Endothelial cell of umbilical vein (primary cell): ENCODE results near the gene ADARB2. TPM values are rescaled to one million over a fixed set of nuclear protein-coding genes. Genes with fewer than 3 reads are reported as not detected.

ENCODE experiments used
- BruUV-seq: library from RNA; stranded (reverse); fragments of 400-500 nt; replicated peaks from 2 replicates; lab custom pipeline; 2021; lab: Mats Ljungman, UMichigan
- CTCF ChIA-PET: fragments of 300-600, 350-600 bp; sonication (Branson Sonifier 250); formaldehyde crosslinking; loops from one replicate; lab custom pipeline; 2021; ENCODE audit warnings: antibody characterized with exemption, inconsistent platforms; lab: Charles Lee
- POLR2A ChIA-PET: fragments of 300-600, 350-600 bp; sonication (Branson Sonifier 250); formaldehyde crosslinking; loops from one replicate; lab custom pipeline; 2021; ENCODE audit warnings: antibody characterized with exemption, inconsistent platforms; lab: Charles Lee
- DNase-seq: peaks from one replicate; pipeline ENCODE4 v3.0.0-alpha.2; 2011; ENCODE audit warnings: low read depth, low spot score
- FAIRE-seq: peaks from 2 replicates; lab custom pipeline; 2011; peaks lifted over from hg19 to GRCh38; lab: Jason Lieb, UNC
- H2AFZ ChIP-seq: 2 replicates; pipeline ENCODE4 v1.6.0; 2012; ENCODE audit warnings: low read depth, low read length, control low read depth, inconsistent platforms
- H3K27ac ChIP-seq: 2 replicates; pipeline ENCODE4 v1.5.1; 2011; ENCODE audit warnings: low read depth, mild to moderate bottlenecking, control low read depth, low read length, moderate library complexity; ENCODE audit not compliant: insufficient read depth
- H3K27me3 ChIP-seq, 2 experiments: 2 replicates each; pipeline versions ENCODE4 v1.6.0 to v1.6.1; 2011; ENCODE audit warnings: low read length in 2 of 2, mixed read lengths in 1 of 2; ENCODE audit not compliant: control insufficient read depth in 2 of 2, insufficient read depth in 2 of 2
- H3K36me3 ChIP-seq, 2 experiments: 2 replicates in 1 of 2; 3 replicates in 1 of 2; pipeline ENCODE4 v1.5.1; 2011; ENCODE audit warnings: low read length in 2 of 2, mild to moderate bottlenecking in 1 of 2, moderate library complexity in 1 of 2; ENCODE audit not compliant: control insufficient read depth in 2 of 2, insufficient read depth in 2 of 2; ENCODE audit errors: extremely low read depth in 1 of 2
- H3K4me1 ChIP-seq: 3 replicates; pipeline ENCODE4 v1.5.1; 2011; ENCODE audit warnings: mild to moderate bottlenecking, low read length; ENCODE audit not compliant: control insufficient read depth, insufficient read depth; ENCODE audit errors: extremely low read depth
- H3K4me2 ChIP-seq: 2 replicates; pipeline ENCODE4 v1.6.1; 2011; ENCODE audit warnings: low read length, control low read depth, mixed read lengths; ENCODE audit not compliant: insufficient read depth
- H3K4me3 ChIP-seq, 3 experiments: fragments of 200-600 bp in 1 of 3; sonication (generic), shearing (Covaris generic) in 1 of 3; replicated peaks in 1 of 3; 2 replicates each; pipeline ENCODE4 v1.5.1; 2011 to 2016; ENCODE audit warnings: control low read depth in 3 of 3, low read length in 3 of 3, mild to moderate bottlenecking in 2 of 3, inconsistent platforms in 1 of 3, low read depth in 1 of 3, moderate library complexity in 1 of 3; ENCODE audit not compliant: insufficient read depth in 1 of 3
- H3K79me2 ChIP-seq: 2 replicates; pipeline ENCODE4 v1.6.0; 2012; ENCODE audit warnings: low read length, inconsistent platforms; ENCODE audit not compliant: control insufficient read depth, insufficient read depth
- H3K9ac ChIP-seq: replicated peaks from 2 replicates; pipeline ENCODE3; 2011; ENCODE audit warnings: low read length, control low read depth; ENCODE audit not compliant: insufficient read depth; ENCODE audit errors: extremely low read depth
- H3K9me1 ChIP-seq: replicated peaks from 3 replicates; pipeline ENCODE4 v1.6.0; 2011; ENCODE audit warnings: mild to moderate bottlenecking, low read length; ENCODE audit not compliant: control insufficient read depth, insufficient read depth; ENCODE audit errors: extremely low read depth
- H3K9me3 ChIP-seq: replicated peaks from 2 replicates; pipeline ENCODE4 v1.5.1; 2012; ENCODE audit warnings: low read length, inconsistent platforms; ENCODE audit not compliant: control insufficient read depth, insufficient read depth
- H4K20me1 ChIP-seq: replicated peaks from 2 replicates; pipeline ENCODE3; 2011; ENCODE audit warnings: mild to moderate bottlenecking, low read length; ENCODE audit not compliant: control insufficient read depth, insufficient read depth; ENCODE audit errors: extremely low read depth
- CTCF ChIP-seq, 2 donors: IDR thresholded peaks; 1 replicate in 1 of 2; 2 replicates in 1 of 2; pipeline ENCODE4 v1.5.1; 2011; ENCODE audit warnings: low read length in 2 of 2, mild to moderate bottlenecking in 2 of 2, moderate library complexity in 2 of 2, control low read depth in 1 of 2, inconsistent platforms in 1 of 2, low read depth in 1 of 2; ENCODE audit not compliant: insufficient read depth in 1 of 2; ENCODE audit errors: extremely low read depth in 1 of 2
- EZH2 ChIP-seq: IDR thresholded peaks from 2 replicates; pipeline ENCODE4 v1.6.1; 2012; ENCODE audit warnings: borderline replicate concordance, low read depth, mild to moderate bottlenecking, moderate library complexity, low read length, inconsistent platforms; ENCODE audit not compliant: severe bottlenecking
- FOS ChIP-seq: IDR thresholded peaks from 2 replicates; pipeline ENCODE4 v1.6.1; 2011; ENCODE audit warnings: mild to moderate bottlenecking, low read length, moderate library complexity, borderline replicate concordance; ENCODE audit not compliant: insufficient read depth
- GATA2 ChIP-seq: IDR thresholded peaks from 2 replicates; pipeline ENCODE4 v1.7.0; 2011; ENCODE audit warnings: low read depth, mild to moderate bottlenecking, moderate library complexity, mixed read lengths, low read length; ENCODE audit not compliant: insufficient read length, insufficient read depth
- JUN ChIP-seq: IDR thresholded peaks from 2 replicates; pipeline ENCODE4 v1.6.1; 2011; ENCODE audit warnings: borderline replicate concordance, low read depth; ENCODE audit not compliant: insufficient read length, insufficient read depth
- MAX ChIP-seq: IDR thresholded peaks from 2 replicates; pipeline ENCODE4 v1.6.1; 2011; ENCODE audit not compliant: insufficient read depth, insufficient read length
- MYC ChIP-seq: IDR thresholded peaks from one replicate; pipeline ENCODE4 v1.6.1; 2011; ENCODE audit warnings: mild to moderate bottlenecking, low read depth, low read length
- POLR2A ChIP-seq: IDR thresholded peaks from 2 replicates; pipeline ENCODE4 v1.6.1; 2012; ENCODE audit warnings: low read depth, mild to moderate bottlenecking, control low read depth, low read length
- POLR2AphosphoS5 ChIP-seq: IDR thresholded peaks from 2 replicates; pipeline ENCODE4 v1.6.1; 2012; ENCODE audit warnings: low read depth, mild to moderate bottlenecking, control low read depth, low read length, moderate library complexity; ENCODE audit not compliant: insufficient read depth
- dilution Hi-C: fragments of 300-500 bp; cut with MboI; formaldehyde crosslinking; loops from one replicate; pipeline ENCODE4 v1.15.0; 2019; ENCODE audit warnings: low sequenced_read_pairs; ENCODE audit not compliant: extremely low pct_ligation_motif_present
- intact Hi-C: fragments of 100-400 bp; cut with micrococcal nuclease; formaldehyde crosslinking; loops from one replicate; pipeline ENCODE4 v1.10.0; 2022
- polyA plus RNA-seq, 4 experiments: library from polyadenylated mRNA; depleted of rRNA in 3 of 4; stranded (reverse) in 3 of 4; unstranded in 1 of 4; fragments of >200 nt; gene quantifications; 2 replicates each; pipeline versions ENCODE4 v1.2.1 to v1.2.3, GENCODE V29; 2011 to 2012; ENCODE audit warnings: missing spikeins in 1 of 4
- total RNA-seq: library from RNA; stranded (reverse); gene quantifications from 2 replicates; pipeline ENCODE4 v1.2.3, GENCODE V29; 2021

Gene ADARB2
- total and polyA plus RNA-seq, 2 donors (not counting 3 experiments of a cell fraction or from before 2014, with no cell fraction given) = not detected

- no peak for FAIRE-seq
- no peak overlapping the region for H2AFZ ChIP-seq
- H3K9me3 ChIP-seq = peaks cover 2% of the 10 kb centered on the region
- H3K4me1 ChIP-seq = no peaks in the 10 kb centered on the region
- TF ChIP-seq CTCF (IDR thresholded peaks at IDR 0.05; ENCODE audit: extremely low read depth in 1 of 2, insufficient read depth in 1 of 2, low read depth in 1 of 2, low read length in 2 of 2) = no peak
- no peak for TF ChIP-seq EZH2
- TF ChIP-seq MYC = no peak
- no peak for TF ChIP-seq POLR2A
- TF ChIP-seq GATA2 = no peak
- no peak for TF ChIP-seq POLR2AphosphoS5
- no peak for TF ChIP-seq FOS
- TF ChIP-seq JUN = no peak
- TF ChIP-seq MAX = no peak
- POLR2A ChIA-PET = no interaction called here
- H3K27ac ChIP-seq = no peak overlapping the region
- no peak overlapping the region for H3K4me2 ChIP-seq
- CTCF ChIA-PET = no interaction called here
- intact Hi-C loops = no loop called here
- no peak overlapping the region for H3K4me3 ChIP-seq
- no TSS peak for BruUV-seq
- no peaks in the 10 kb centered on the region for H3K27me3 ChIP-seq
- no peaks in the 10 kb centered on the region for H3K9me1 ChIP-seq
- dilution Hi-C loops = no loop called here
- H3K36me3 ChIP-seq = no peaks in the 10 kb centered on the region
- H4K20me1 ChIP-seq = no peaks in the 10 kb centered on the region
- no peaks in the 10 kb centered on the region for H3K79me2 ChIP-seq
- H3K9ac ChIP-seq = no peak overlapping the region
- no peak for DNase-seq
Observed at GRCh38 chr10:1373287-1373686, 364.0 kb downstream of the ADARB2 start.
